HUDEP-2 (cell line): ENCODE data around the gene SLC14A1.
A peak's percentile ranks its signal among the peaks of the same experiment; 100 is the strongest.

Experiments
- DNase-seq, 76 experiments: peaks; one replicate each; lab custom pipeline; 2025; ENCODE audit not compliant: unreplicated experiment in 76 of 76; lab: John Stamatoyannopoulos, UW

Gene SLC14A1

GRCh38 chr18:45792506-45793263 lies 68.7 kb downstream of the SLC14A1 start:
- peak in 31 of 76 experiments; percentile 2 to 83 (median 39) for DNase-seq

GRCh38 chr18:45793264-45793965 lies 69.4 kb downstream of the SLC14A1 start:
- no peak for DNase-seq

GRCh38 chr18:45801416-45802004 lies 77.5 kb downstream of the SLC14A1 start:
- DNase-seq: no peak
